Mesenchymal stem cell (in vitro differentiated cells and primary cell): ENCODE results near the gene SDR9C7.

Experiments used
- DNase-seq: peaks from one replicate; pipeline ENCODE4 v3.0.0-alpha.2; 2013
- H2AFZ ChIP-seq: one replicate; pipeline ENCODE4 v1.6.1; 2013; ENCODE audit warnings: low read depth, mild to moderate bottlenecking, control low read depth, inconsistent platforms, low read length, moderate library complexity
- H2AK5ac ChIP-seq: 2 replicates; pipeline ENCODE4 v1.6.1; 2013; ENCODE audit warnings: low read length, moderate library complexity, mild to moderate bottlenecking, inconsistent platforms; ENCODE audit not compliant: severe bottlenecking
- H2BK120ac ChIP-seq: one replicate; pipeline ENCODE4 v1.6.1; 2013; ENCODE audit warnings: low read depth, mild to moderate bottlenecking, inconsistent platforms, low read length, moderate library complexity
- H2BK12ac ChIP-seq, 2 experiments: one replicate each; pipeline ENCODE4 v1.6.1; 2013; ENCODE audit warnings: inconsistent platforms in 2 of 2, low read length in 2 of 2, mild to moderate bottlenecking in 2 of 2, moderate library complexity in 2 of 2, control low read depth in 1 of 2
- H2BK15ac ChIP-seq: one replicate; pipeline ENCODE4 v1.6.1; 2013; ENCODE audit warnings: mild to moderate bottlenecking, low read depth, inconsistent platforms; ENCODE audit not compliant: poor library complexity, severe bottlenecking
- H2BK5ac ChIP-seq: 2 replicates; pipeline ENCODE4 v1.6.1; 2013; ENCODE audit warnings: low read depth, mild to moderate bottlenecking, low read length, control low read depth, inconsistent platforms; ENCODE audit not compliant: poor library complexity, severe bottlenecking
- H3K14ac ChIP-seq, 2 experiments: one replicate each; pipeline ENCODE4 v1.6.1; 2013; ENCODE audit warnings: inconsistent platforms in 2 of 2, low read length in 2 of 2, control low read depth in 1 of 2, mild to moderate bottlenecking in 1 of 2, moderate library complexity in 1 of 2
- H3K18ac ChIP-seq, 2 experiments: one replicate each; pipeline ENCODE4 v1.6.1; 2013; ENCODE audit warnings: inconsistent platforms in 2 of 2, low read length in 2 of 2, control low read depth in 1 of 2, low read depth in 1 of 2, mild to moderate bottlenecking in 1 of 2
- H3K23ac ChIP-seq, 2 experiments: one replicate each; pipeline ENCODE4 v1.6.1; 2013; ENCODE audit warnings: inconsistent platforms in 2 of 2, low read length in 2 of 2, mild to moderate bottlenecking in 2 of 2, moderate library complexity in 2 of 2, control low read depth in 1 of 2
- H3K27ac ChIP-seq: 2 replicates; pipeline ENCODE4 v1.5.1; 2013; ENCODE audit warnings: mild to moderate bottlenecking, moderate library complexity, low read length, control low read depth, inconsistent platforms; ENCODE audit not compliant: poor library complexity, severe bottlenecking
- H3K27me3 ChIP-seq, 2 experiments: 2 replicates each; pipeline versions ENCODE4 v1.6.1 to v1.7.0; 2013; ENCODE audit warnings: low read length in 2 of 2, mild to moderate bottlenecking in 2 of 2, moderate library complexity in 2 of 2, control low read depth in 1 of 2, inconsistent platforms in 1 of 2; ENCODE audit not compliant: control insufficient read depth in 1 of 2, insufficient read depth in 1 of 2
- H3K36me3 ChIP-seq, 2 experiments: 2 replicates each; pipeline versions ENCODE4 v1.6.1 to v1.7.0; 2013; ENCODE audit warnings: low read length in 2 of 2, control low read depth in 1 of 2, inconsistent platforms in 1 of 2, low read depth in 1 of 2, mild to moderate bottlenecking in 1 of 2; ENCODE audit not compliant: insufficient read depth in 2 of 2, control insufficient read depth in 1 of 2
- H3K4ac ChIP-seq, 2 experiments: one replicate each; pipeline ENCODE4 v1.6.1; 2013; ENCODE audit warnings: inconsistent platforms in 2 of 2, low read length in 2 of 2, mild to moderate bottlenecking in 2 of 2, moderate library complexity in 2 of 2, control low read depth in 1 of 2, low read depth in 1 of 2
- H3K4me1 ChIP-seq: 2 replicates; pipeline ENCODE4 v1.6.1; 2013; ENCODE audit warnings: low read depth, low read length, control low read depth; ENCODE audit not compliant: control insufficient read depth, insufficient read depth
- H3K4me2 ChIP-seq: 2 replicates; pipeline ENCODE4 v1.6.1; 2013; ENCODE audit warnings: low read length, mild to moderate bottlenecking, inconsistent platforms; ENCODE audit not compliant: poor library complexity, severe bottlenecking
- H3K4me3 ChIP-seq, 2 experiments: 2 replicates each; pipeline versions ENCODE4 v1.5.1 to v1.7.0; 2013; ENCODE audit warnings: low read length in 2 of 2, mild to moderate bottlenecking in 2 of 2, control low read depth in 1 of 2, low read depth in 1 of 2; ENCODE audit not compliant: insufficient read depth in 1 of 2
- H3K79me1 ChIP-seq: replicated peaks from 2 replicates; pipeline ENCODE4 v1.6.1; 2013; ENCODE audit warnings: mild to moderate bottlenecking, control low read depth, low read length, inconsistent platforms; ENCODE audit not compliant: poor library complexity, severe bottlenecking
- H3K9ac ChIP-seq: 2 replicates; pipeline ENCODE4 v1.7.0; 2013; ENCODE audit warnings: mild to moderate bottlenecking, low read length, moderate library complexity
- H3K9me3 ChIP-seq: 2 replicates; pipeline ENCODE4 v1.7.0; 2013; ENCODE audit warnings: mild to moderate bottlenecking, low read length; ENCODE audit not compliant: control insufficient read depth
- H4K8ac ChIP-seq: one replicate; pipeline ENCODE4 v1.6.1; 2013; ENCODE audit warnings: inconsistent platforms, mild to moderate bottlenecking, low read length, moderate library complexity
- H4K91ac ChIP-seq: one replicate; pipeline ENCODE4 v1.6.1; 2013; ENCODE audit warnings: mild to moderate bottlenecking, low read length, inconsistent platforms
- WGBS: methylation state at CpG from one replicate; pipeline ENCODE4 v1.1.7; 2013; ENCODE audit warnings: mixed read lengths; 5-methylcytosine and 5-hydroxymethylcytosine counted together

SDR9C7 gene

GRCh38 chr12:56935752-56936151, 1.5 kb upstream of the SDR9C7 start:
- Histone ChIP-seq H3K4me3 (no peak overlapping the region), H2BK15ac (no peak overlapping the region), H2AK5ac (no peak overlapping the region), H3K36me3 (no peaks in the 10 kb centered on the region), H4K8ac (no peak overlapping the region), H3K4me2 (no peak overlapping the region), H3K4ac (no peak overlapping the region), H2BK12ac (peak overlapping the region in 1 of 2 experiments; percentile 3), H2AFZ (no peak overlapping the region), H3K9ac (no peak overlapping the region), H3K27me3 (peaks cover 27 to 39% of the 10 kb centered on the region in 2 experiments), H3K18ac (no peak overlapping the region), H3K27ac (no peak overlapping the region), H4K91ac (peak overlapping the region; percentile 11), H2BK120ac (no peak overlapping the region), H3K9me3 (no peaks in the 10 kb centered on the region), H3K14ac (no peak overlapping the region), H3K23ac (no peak overlapping the region), H3K4me1 (peaks cover 2% of the 10 kb centered on the region), H2BK5ac (no peak overlapping the region), H3K79me1 (no peaks in the 10 kb centered on the region)
- DNase-seq = no peak
- WGBS = 88% methylated on average over 2 of the region's 2 CpGs

GRCh38 chr12:56935157-56935556, 949 bp upstream of the SDR9C7 start:
- Histone ChIP-seq H4K8ac (no peak overlapping the region), H2BK5ac (no peak overlapping the region), H3K9ac (no peak overlapping the region), H3K27me3 (peaks cover 27 to 39% of the 10 kb centered on the region in 2 experiments), H3K4me3 (no peak overlapping the region), H3K4me1 (peaks cover 2% of the 10 kb centered on the region), H2BK12ac (no peak overlapping the region), H3K4me2 (no peak overlapping the region), H3K23ac (no peak overlapping the region), H2AK5ac (no peak overlapping the region), H3K4ac (no peak overlapping the region), H3K9me3 (no peaks in the 10 kb centered on the region), H4K91ac (no peak overlapping the region), H3K36me3 (no peaks in the 10 kb centered on the region), H2BK120ac (no peak overlapping the region), H2BK15ac (no peak overlapping the region), H2AFZ (no peak overlapping the region), H3K14ac (no peak overlapping the region), H3K27ac (no peak overlapping the region), H3K18ac (no peak overlapping the region), H3K79me1 (no peaks in the 10 kb centered on the region)
- 42% methylated on average over 2 of the region's 2 CpGs for WGBS
- DNase-seq = no peak

GRCh38 chr12:56932867-56933266, 1.3 kb downstream of the SDR9C7 start:
- Histone ChIP-seq H3K4ac (no peak overlapping the region), H3K14ac (peak overlapping the region in 1 of 2 experiments; percentile 26), H3K9me3 (no peaks in the 10 kb centered on the region), H3K36me3 (no peaks in the 10 kb centered on the region), H2BK5ac (no peak overlapping the region), H3K23ac (no peak overlapping the region), H4K91ac (peak overlapping the region; percentile 75), H3K4me3 (no peak overlapping the region), H4K8ac (peak overlapping the region; percentile 66), H2AK5ac (no peak overlapping the region), H2AFZ (no peak overlapping the region), H3K4me2 (no peak overlapping the region), H3K4me1 (peaks cover 2% of the 10 kb centered on the region), H3K18ac (peak overlapping the region; percentile 18 to 67), H2BK120ac (no peak overlapping the region), H2BK15ac (no peak overlapping the region), H2BK12ac (peak overlapping the region; percentile 75 to 82), H3K27ac (no peak overlapping the region), H3K9ac (no peak overlapping the region), H3K79me1 (no peaks in the 10 kb centered on the region), H3K27me3 (peaks cover 43 to 49% of the 10 kb centered on the region in 2 experiments)
- DNase-seq = peak; percentile 26
- 96% methylated on average over 1 of the region's 1 CpG for WGBS

- Histone ChIP-seq H4K8ac (no peak overlapping the region), H2BK5ac (no peak overlapping the region), H2BK15ac (peak overlapping the region; percentile 39), H3K4ac (no peak overlapping the region), H2BK120ac (peak overlapping the region; percentile 87), H2BK12ac (no peak overlapping the region), H3K36me3 (no peaks in the 10 kb centered on the region), H4K91ac (no peak overlapping the region), H3K9me3 (no peaks in the 10 kb centered on the region), H3K79me1 (no peaks in the 10 kb centered on the region), H3K9ac (no peak overlapping the region), H3K4me1 (peaks cover 2% of the 10 kb centered on the region), H3K14ac (no peak overlapping the region), H2AK5ac (no peak overlapping the region), H2AFZ (no peak overlapping the region), H3K27ac (no peak overlapping the region), H3K4me2 (no peak overlapping the region), H3K23ac (no peak overlapping the region), H3K27me3 (peaks cover 44 to 49% of the 10 kb centered on the region in 2 experiments), H3K4me3 (no peak overlapping the region), H3K18ac (peak overlapping the region in 1 of 2 experiments; percentile 92)
- no peak for DNase-seq
- 60% methylated on average over 3 of the region's 5 CpGs for WGBS
Measured at GRCh38 chr12:56932146-56932545, 2.1 kb downstream of the SDR9C7 start.
